Pulmonary artery endothelial cell (primary cell): ENCODE data around the gene MYOZ2. TPM values are rescaled to one million over a fixed set of nuclear protein-coding genes. Genes with fewer than 3 reads are reported as not detected.

Experiments used
- DNase-seq: peaks from one replicate; pipeline ENCODE4 v3.0.0-alpha.2; 2011; ENCODE audit warnings: low read depth, low spot score
- total RNA-seq: library from RNA; depleted of rRNA; stranded (reverse); fragments of >200 nt; gene quantifications from 2 replicates; pipeline ENCODE4 v1.2.3, GENCODE V29; 2014

MYOZ2 gene
- total RNA-seq, 1 donor from 2014 or later = 0.20 TPM

- DNase-seq = no peak
These were observed 55.9 kb downstream of the MYOZ2 start for GRCh38 chr4:119191505-119191904.

DNA sequence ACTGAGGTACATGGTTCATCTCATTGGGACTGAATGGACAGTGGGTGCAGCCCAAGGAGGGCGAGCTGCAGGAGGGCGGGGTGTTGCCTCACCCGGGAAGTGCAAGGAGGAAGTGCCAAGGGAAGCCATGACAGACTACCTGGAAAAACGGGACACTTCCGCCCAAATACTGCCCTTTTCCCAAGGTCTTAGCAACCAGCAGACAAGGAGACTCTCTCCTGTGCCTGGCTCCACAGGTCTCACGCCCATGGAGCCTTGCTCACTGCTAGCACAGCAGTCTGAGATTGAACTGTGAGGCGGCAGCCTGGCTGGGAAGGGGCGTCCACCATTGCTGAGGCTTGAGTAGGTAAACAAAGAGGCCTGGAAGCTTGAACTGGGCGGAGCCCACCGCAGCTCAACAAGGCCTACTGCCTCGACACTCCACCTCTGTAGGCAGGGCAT is 62.2 kb downstream of the MYOZ2 start:
- DNase-seq = no peak

- DNase-seq = no peak
These were observed 69.3 kb downstream of the MYOZ2 start for GRCh38 chr4:119204916-119205315.

DNA sequence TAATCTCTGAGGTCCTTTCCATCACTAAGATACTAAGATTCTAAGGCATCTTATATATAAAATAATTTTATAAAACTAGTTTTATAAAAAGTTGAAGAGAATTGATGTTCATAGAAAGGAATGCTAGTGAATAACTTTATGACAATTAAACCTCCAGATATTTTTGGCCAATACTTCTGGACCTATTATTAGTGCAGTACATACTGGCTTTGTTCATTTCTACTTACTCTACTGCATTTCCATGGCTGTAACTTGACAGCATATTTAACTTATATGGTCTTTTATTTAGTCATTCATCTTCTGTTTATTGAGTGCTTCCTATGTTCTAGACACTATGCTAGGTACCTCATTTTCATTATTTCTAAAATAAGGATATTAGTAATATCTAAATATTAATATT is 70.1 kb downstream of the MYOZ2 start:
- no peak for DNase-seq

DNA sequence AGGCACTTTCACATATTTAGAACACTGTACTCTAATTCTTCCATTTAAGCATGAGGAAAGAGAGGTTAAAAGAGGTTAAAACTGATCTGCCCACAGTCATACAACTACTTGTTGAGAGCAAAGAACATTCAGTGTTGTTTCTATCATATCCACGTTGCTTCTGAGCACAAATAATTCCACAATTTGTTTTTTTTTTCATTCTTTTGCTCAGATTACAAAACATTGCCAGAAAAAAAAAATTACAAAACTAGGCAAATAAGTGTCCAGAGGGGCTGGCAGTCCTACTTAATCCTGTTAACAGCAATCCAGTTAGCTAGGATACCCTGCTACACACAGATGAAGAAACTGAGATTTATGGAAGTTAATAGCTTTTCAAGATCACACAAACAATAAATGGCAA is 70.5 kb downstream of the MYOZ2 start:
- DNase-seq = no peak

- no peak for DNase-seq
These were observed 71.4 kb downstream of the MYOZ2 start for GRCh38 chr4:119207051-119207450.

DNA sequence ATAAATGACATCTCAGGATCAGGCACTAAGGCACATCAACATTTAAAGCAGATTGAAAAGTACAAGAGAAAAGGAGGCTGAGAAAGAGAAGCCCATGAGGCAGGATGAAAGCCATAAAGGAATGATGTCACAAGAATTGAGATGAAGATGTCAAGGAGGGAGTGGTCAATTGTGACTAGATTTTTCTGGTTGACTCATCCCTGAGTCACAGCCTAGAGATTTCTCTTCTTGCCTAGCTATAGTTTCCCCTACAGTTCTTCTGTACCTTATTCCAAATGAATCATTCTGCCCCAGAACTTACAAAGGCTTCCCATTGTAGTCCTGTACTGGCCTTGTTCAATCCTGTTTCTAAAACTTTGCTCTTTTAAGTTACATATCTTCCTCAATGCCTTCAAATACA is 73.4 kb downstream of the MYOZ2 start:
- no peak for DNase-seq

DNA sequence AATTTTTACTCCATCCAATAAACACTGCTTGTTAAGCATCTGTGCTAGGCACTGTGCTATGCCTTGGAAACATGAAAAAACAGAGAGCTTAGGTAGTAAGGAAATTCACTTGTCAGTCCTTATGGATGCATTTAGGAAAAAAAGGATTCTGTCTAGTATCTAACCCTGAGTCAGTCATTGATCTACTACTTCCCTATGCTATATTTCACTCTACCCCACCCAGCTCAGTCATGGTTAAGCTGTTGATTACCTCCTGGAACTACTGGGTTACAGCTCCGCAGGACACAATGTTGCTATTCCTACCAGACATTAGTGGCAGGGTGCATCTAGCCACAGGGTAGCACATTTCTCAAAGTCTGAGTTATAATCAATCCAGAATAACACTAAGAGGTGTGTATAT is 74.0 kb downstream of the MYOZ2 start:
- no peak for DNase-seq

GRCh38 chr4:119210775-119211174 is 75.1 kb downstream of the MYOZ2 start:
- no peak for DNase-seq

DNA sequence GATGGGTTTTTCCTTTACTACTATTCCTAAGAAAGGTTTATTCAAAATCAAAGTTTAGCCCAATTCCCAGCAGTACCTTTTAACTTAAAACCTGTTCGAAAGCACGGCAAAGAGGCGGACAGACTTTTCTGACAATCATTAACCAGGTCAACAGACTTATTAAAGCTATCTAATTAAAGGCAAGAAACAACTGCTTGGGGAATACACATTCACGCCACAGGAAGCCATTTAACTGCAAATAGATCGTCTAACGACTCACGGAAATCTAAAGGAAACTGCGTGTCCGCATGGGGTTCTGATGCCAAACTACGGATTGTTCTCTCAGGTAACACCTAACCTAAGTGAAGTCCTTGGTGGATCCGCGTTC is 76.2 kb downstream of the MYOZ2 start:
- DNase-seq = no peak

GRCh38 chr4:119212234-119212963 is 76.8 kb downstream of the MYOZ2 start, which contains the start of gene USP53:
USP53 (plus strand) TSS chr4:119212713; CDS start chr4:119239760, 27,047 bp downstream.
- peak; percentile 93 for DNase-seq

- DNase-seq = peak; percentile 88
These were observed 77.5 kb downstream of the MYOZ2 start for GRCh38 chr4:119212964-119213606.

GRCh38 chr4:119218093-119218492 is 82.5 kb downstream of the MYOZ2 start:
- no peak for DNase-seq

- no peak for DNase-seq
These were observed 85.8 kb downstream of the MYOZ2 start for GRCh38 chr4:119221412-119221811.

DNA sequence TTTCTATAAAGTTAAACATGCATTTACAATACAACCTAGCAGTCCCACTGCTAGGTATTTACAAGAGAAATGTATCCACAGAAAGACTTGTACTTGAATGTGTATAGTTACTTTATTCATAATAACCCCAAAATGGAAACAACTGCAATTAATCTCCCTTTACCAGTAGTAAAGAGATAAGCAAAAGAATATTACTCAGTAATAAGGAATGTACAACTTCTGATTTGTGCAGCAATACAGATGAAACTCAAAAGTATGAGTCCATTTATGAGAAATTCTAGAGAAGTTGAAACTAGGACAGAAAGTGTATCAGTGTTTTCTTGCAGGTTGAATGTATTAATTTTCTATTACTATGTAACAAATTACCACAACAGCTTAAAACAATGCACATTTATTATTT is 92.1 kb downstream of the MYOZ2 start:
- DNase-seq = no peak

- DNase-seq = no peak
These were observed 92.8 kb downstream of the MYOZ2 start for GRCh38 chr4:119228406-119228805.

DNA sequence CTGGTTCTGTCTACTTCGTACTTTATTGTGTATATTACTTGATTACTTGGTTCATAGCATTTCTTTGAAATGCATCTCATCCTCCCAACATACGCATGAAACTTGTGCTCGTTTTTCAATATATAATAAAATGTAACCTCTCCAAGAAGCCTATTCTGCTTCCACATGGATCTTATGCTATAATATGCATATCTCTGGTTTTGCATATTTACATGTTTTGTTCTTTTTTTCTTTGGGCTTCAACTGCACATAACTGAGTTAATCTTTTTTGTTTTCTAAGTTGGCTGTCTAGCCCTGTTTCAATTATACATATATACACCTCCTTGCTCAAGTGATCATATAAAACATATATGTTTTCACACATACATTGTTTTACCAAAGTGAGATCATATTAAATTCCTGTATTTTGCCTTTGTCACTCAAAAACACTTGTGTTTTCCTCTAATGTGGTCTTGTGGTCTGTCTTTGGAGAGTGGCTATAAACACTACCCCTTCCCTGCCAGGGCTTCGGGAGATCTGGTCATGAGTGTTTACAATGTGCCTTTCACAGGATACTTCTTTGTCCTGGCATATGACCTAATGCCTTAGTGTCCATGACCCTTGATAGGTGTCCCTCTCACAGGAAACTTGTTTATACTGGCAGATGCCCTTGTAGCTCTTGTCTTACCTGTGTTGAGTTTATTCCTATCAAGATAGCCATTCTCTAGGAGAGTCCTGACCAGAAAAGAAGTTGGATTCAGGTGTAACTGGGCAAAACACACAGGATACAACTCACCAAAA is 94.5 kb downstream of the MYOZ2 start:
- DNase-seq = no peak

DNA sequence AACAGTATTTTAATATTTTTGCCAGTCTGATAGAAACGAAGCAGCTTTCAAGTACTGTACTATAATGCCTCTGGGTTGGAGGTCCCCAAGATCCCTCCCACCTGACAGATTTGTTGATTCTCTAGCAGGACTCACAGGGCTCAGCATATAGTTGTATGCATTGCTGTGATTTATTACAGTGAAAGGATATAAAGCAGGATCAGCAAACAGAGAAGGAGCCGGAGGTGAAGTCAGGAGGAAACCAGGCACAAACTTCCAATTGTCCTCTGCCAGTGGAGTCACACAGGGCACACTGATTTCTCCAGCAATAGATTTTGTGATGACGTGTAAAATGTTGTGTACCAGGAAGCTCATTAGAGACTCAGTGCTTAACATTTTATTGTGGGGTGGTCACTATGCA is 95.9 kb downstream of the MYOZ2 start:
- DNase-seq = no peak

DNA sequence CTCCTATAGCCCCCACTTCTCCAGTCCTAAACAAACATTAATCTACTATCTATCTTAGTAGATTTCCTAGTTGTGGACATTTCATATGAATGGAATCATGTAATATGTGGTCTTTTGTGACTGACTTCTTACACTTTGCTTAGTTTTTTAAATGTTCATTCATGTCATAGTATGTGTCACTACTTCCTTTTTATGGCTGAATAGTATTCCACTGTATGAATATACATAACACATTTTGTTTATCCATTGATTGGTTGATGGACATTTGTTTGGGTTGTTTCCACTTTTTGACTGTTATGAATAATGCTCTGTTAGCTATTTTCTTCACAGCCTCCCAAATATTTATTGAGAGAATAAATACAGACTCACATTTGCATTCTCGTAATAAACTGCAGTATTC is 96.7 kb downstream of the MYOZ2 start:
- no peak for DNase-seq

DNA sequence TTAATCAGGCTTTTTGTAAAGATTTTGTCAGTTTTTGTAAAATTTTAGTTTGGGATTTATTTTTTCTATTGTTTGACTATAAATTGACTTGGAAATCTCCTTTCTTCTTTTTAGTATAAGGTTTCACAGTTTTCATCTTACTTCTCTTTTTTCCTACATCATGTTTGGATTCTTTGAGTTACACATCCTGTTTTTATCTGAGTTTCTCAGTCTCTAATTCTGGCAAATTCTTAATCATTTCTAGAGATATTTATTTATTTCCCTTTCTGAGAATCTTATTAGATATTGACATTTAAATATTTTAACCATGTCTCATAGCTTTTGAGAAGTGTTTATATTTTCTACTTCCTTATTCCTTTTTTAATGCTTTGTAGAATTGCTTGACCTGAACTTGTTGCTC is 97.6 kb downstream of the MYOZ2 start:
- no peak for DNase-seq

- no peak for DNase-seq
These were observed 98.1 kb downstream of the MYOZ2 start for GRCh38 chr4:119233750-119234149.

GRCh38 chr4:119237201-119237600 is 101.6 kb downstream of the MYOZ2 start:
- no peak for DNase-seq
